Measurements from ENCODE around the gene DCUN1D5. TPM values are rescaled to one million over a fixed set of nuclear protein-coding genes. Genes with fewer than 3 reads are reported as not detected.
A peak's percentile ranks its signal among the peaks of the same experiment; 100 is the strongest.

DCUN1D5 gene
- total and polyA plus RNA-seq, 9 of the 15 experiments (the other 6 are each of a cell fraction or from before 2014, with no cell fraction given): 38.4 to 242 (median 115) TPM

DNA sequence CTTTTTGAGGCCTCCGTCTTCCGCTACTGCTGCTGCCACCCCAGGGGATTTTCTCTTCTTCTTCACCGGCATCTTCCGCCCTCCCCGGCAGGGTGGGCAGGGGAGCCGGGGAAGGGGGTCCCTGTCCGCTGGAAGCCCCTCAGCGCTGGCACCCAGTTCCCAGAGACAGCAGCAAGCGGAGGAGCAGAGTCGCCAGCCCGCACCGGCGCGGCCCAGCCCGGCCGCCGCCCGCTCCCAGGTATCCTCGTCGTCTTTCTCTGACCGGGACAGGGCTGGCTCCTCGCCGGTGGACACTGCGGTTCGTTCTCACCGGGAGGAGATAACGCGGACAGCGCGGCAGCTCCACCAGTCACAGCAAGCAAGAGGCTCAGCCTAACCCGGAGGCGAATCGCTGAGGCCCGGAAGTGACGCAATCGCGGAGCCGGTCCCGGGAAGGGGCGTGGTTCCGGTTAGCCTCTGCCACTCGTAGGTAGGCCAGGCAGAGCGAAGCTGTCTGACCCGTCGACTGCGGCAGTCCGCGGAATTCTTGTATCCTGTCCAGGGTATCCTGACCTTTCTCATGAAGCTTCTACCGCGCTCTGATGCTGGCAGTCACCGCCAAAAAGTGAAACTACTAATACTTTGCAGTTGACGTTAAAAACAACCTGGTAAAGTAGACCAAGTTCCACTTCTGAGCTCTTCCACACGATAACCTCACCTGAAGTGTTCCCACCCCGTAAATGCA lies at the start of gene DCUN1D5 (continued):
- TF ChIP-seq, protein P1, sequence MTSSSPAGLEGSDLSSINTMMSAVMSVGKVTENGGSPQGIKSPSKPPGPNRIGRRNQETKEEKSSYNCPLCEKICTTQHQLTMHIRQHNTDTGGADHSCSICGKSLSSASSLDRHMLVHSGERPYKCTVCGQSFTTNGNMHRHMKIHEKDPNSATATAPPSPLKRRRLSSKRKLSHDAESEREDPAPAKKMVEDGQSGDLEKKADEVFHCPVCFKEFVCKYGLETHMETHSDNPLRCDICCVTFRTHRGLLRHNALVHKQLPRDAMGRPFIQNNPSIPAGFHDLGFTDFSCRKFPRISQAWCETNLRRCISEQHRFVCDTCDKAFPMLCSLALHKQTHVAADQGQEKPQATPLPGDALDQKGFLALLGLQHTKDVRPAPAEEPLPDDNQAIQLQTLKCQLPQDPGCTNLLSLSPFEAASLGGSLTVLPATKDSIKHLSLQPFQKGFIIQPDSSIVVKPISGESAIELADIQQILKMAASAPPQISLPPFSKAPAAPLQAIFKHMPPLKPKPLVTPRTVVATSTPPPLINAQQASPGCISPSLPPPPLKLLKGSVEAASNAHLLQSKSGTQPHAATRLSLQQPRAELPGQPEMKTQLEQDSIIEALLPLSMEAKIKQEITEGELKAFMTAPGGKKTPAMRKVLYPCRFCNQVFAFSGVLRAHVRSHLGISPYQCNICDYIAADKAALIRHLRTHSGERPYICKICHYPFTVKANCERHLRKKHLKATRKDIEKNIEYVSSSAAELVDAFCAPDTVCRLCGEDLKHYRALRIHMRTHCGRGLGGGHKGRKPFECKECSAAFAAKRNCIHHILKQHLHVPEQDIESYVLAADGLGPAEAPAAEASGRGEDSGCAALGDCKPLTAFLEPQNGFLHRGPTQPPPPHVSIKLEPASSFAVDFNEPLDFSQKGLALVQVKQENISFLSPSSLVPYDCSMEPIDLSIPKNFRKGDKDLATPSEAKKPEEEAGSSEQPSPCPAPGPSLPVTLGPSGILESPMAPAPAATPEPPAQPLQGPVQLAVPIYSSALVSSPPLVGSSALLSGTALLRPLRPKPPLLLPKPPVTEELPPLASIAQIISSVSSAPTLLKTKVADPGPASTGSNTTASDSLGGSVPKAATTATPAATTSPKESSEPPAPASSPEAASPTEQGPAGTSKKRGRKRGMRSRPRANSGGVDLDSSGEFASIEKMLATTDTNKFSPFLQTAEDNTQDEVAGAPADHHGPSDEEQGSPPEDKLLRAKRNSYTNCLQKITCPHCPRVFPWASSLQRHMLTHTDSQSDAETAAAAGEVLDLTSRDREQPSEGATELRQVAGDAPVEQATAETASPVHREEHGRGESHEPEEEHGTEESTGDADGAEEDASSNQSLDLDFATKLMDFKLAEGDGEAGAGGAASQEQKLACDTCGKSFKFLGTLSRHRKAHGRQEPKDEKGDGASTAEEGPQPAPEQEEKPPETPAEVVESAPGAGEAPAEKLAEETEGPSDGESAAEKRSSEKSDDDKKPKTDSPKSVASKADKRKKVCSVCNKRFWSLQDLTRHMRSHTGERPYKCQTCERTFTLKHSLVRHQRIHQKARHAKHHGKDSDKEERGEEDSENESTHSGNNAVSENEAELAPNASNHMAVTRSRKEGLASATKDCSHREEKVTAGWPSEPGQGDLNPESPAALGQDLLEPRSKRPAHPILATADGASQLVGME (CRISPR knock-in tag; IDR thresholded peaks at IDR 0.05): no peak
- TF ChIP-seq FIP1L1 (IDR thresholded peaks at IDR 0.05; ENCODE audit: low read depth, low read length, poor library complexity, severe bottlenecking) (peak; percentile 68), JUNB (CRISPR knock-in tag; conservative IDR thresholded peaks at IDR 0.05) (peak; percentile 63), RBM22 (IDR thresholded peaks at IDR 0.05; ENCODE audit: low read depth, low read length, poor library complexity, severe bottlenecking) (no peak), ZNF124 (CRISPR knock-in tag; IDR thresholded peaks at IDR 0.05) (no peak), POLR2B (IDR thresholded peaks at IDR 0.05; ENCODE audit: low read depth, partially characterized antibody) (peak; percentile 87)
- TF ChIP-seq, protein P2, sequence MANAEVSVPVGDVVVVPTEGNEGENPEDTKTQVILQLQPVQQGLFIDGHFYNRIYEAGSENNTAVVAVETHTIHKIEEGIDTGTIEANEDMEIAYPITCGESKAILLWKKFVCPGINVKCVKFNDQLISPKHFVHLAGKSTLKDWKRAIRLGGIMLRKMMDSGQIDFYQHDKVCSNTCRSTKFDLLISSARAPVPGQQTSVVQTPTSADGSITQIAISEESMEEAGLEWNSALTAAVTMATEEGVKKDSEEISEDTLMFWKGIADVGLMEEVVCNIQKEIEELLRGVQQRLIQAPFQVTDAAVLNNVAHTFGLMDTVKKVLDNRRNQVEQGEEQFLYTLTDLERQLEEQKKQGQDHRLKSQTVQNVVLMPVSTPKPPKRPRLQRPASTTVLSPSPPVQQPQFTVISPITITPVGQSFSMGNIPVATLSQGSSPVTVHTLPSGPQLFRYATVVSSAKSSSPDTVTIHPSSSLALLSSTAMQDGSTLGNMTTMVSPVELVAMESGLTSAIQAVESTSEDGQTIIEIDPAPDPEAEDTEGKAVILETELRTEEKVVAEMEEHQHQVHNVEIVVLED (CRISPR knock-in tag; IDR thresholded peaks at IDR 0.05): peak; percentile 48; the same call in 1 of the 2 replicates
- TF ChIP-seq, protein P3, sequence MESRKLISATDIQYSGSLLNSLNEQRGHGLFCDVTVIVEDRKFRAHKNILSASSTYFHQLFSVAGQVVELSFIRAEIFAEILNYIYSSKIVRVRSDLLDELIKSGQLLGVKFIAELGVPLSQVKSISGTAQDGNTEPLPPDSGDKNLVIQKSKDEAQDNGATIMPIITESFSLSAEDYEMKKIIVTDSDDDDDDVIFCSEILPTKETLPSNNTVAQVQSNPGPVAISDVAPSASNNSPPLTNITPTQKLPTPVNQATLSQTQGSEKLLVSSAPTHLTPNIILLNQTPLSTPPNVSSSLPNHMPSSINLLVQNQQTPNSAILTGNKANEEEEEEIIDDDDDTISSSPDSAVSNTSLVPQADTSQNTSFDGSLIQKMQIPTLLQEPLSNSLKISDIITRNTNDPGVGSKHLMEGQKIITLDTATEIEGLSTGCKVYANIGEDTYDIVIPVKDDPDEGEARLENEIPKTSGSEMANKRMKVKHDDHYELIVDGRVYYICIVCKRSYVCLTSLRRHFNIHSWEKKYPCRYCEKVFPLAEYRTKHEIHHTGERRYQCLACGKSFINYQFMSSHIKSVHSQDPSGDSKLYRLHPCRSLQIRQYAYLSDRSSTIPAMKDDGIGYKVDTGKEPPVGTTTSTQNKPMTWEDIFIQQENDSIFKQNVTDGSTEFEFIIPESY (CRISPR knock-in tag; IDR thresholded peaks at IDR 0.05): no peak
- TF ChIP-seq, protein P4, sequence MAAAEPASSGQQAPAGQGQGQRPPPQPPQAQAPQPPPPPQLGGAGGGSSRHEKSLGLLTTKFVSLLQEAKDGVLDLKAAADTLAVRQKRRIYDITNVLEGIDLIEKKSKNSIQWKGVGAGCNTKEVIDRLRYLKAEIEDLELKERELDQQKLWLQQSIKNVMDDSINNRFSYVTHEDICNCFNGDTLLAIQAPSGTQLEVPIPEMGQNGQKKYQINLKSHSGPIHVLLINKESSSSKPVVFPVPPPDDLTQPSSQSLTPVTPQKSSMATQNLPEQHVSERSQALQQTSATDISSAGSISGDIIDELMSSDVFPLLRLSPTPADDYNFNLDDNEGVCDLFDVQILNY (CRISPR knock-in tag; IDR thresholded peaks at IDR 0.05): no peak
